H9 (cell line): Measurements from ENCODE around the gene SPINK2. TPM values are rescaled to one million over a fixed set of nuclear protein-coding genes. Genes with fewer than 3 reads are reported as not detected.

ENCODE experiments used
- DNase-seq: peaks from one replicate; pipeline ENCODE4 v3.0.0-alpha.2; 2017
- H2AFZ ChIP-seq: one replicate; pipeline ENCODE4 v1.6.1; 2013; ENCODE audit warnings: mild to moderate bottlenecking, low read length, control low read depth, moderate library complexity
- H2AK5ac ChIP-seq: 2 replicates; pipeline ENCODE4 v1.6.1; 2013; ENCODE audit warnings: low read length, control low read depth, mixed read lengths; ENCODE audit not compliant: insufficient read length
- H2BK120ac ChIP-seq: one replicate; pipeline ENCODE4 v1.6.1; 2013; ENCODE audit warnings: low read depth, mild to moderate bottlenecking, low read length, control low read depth, inconsistent platforms; ENCODE audit not compliant: poor library complexity, severe bottlenecking
- H2BK12ac ChIP-seq: 2 replicates; pipeline ENCODE4 v1.6.1; 2013; ENCODE audit warnings: low read length, control low read depth, mixed read lengths, low read depth; ENCODE audit not compliant: insufficient read length
- H2BK15ac ChIP-seq: 2 replicates; pipeline ENCODE4 v1.6.1; 2013; ENCODE audit warnings: low read depth, low read length, control low read depth
- H2BK20ac ChIP-seq: one replicate; pipeline ENCODE4 v1.6.1; 2013; ENCODE audit warnings: low read depth, mild to moderate bottlenecking, low read length, control low read depth, inconsistent platforms; ENCODE audit not compliant: poor library complexity, severe bottlenecking
- H2BK5ac ChIP-seq: 2 replicates; pipeline ENCODE4 v1.6.1; 2013; ENCODE audit warnings: low read length, control low read depth, mixed read lengths; ENCODE audit not compliant: insufficient read length
- H3K14ac ChIP-seq: 2 replicates; pipeline ENCODE4 v1.6.1; 2013; ENCODE audit warnings: low read length, control low read depth; ENCODE audit not compliant: insufficient read depth
- H3K18ac ChIP-seq: 2 replicates; pipeline ENCODE4 v1.6.1; 2013; ENCODE audit warnings: low read depth, mild to moderate bottlenecking, mixed read lengths, low read length, control low read depth; ENCODE audit not compliant: insufficient read length
- H3K23ac ChIP-seq: 2 replicates; pipeline ENCODE4 v1.6.1; 2013; ENCODE audit warnings: low read length, control low read depth, mixed read lengths, low read depth; ENCODE audit not compliant: insufficient read length
- H3K23me2 ChIP-seq: 2 replicates; pipeline ENCODE4 v1.6.1; 2013; ENCODE audit warnings: low read depth, mild to moderate bottlenecking, mixed read lengths, low read length, control low read depth; ENCODE audit not compliant: insufficient read length, poor library complexity, severe bottlenecking
- H3K27ac ChIP-seq: 2 replicates; pipeline ENCODE4 v1.5.1; 2013; ENCODE audit warnings: low read length, control low read depth, mixed read lengths, low read depth; ENCODE audit not compliant: insufficient read length
- H3K27me3 ChIP-seq: 2 replicates; pipeline ENCODE4 v1.6.1; 2013; ENCODE audit warnings: low read length, control low read depth, inconsistent platforms; ENCODE audit not compliant: insufficient read depth
- H3K4ac ChIP-seq: 2 replicates; pipeline ENCODE4 v1.6.1; 2013; ENCODE audit warnings: low read depth, mild to moderate bottlenecking, control low read depth, inconsistent platforms, low read length, moderate library complexity
- H3K4me1 ChIP-seq: 2 replicates; pipeline ENCODE4 v1.6.1; 2013; ENCODE audit warnings: low read length, control low read depth, inconsistent platforms; ENCODE audit not compliant: insufficient read depth
- H3K4me2 ChIP-seq: 2 replicates; pipeline ENCODE4 v1.6.1; 2013; ENCODE audit warnings: low read length, control low read depth, mixed read lengths; ENCODE audit not compliant: insufficient read length, insufficient read depth
- H3K56ac ChIP-seq: 2 replicates; pipeline ENCODE4 v1.6.1; 2013; ENCODE audit warnings: low read depth, mild to moderate bottlenecking, mixed read lengths, low read length, control low read depth; ENCODE audit not compliant: insufficient read length
- H3K79me1 ChIP-seq: 2 replicates; pipeline ENCODE4 v1.6.1; 2013; ENCODE audit warnings: low read depth, mild to moderate bottlenecking, moderate library complexity, low read length, control low read depth, inconsistent platforms; ENCODE audit not compliant: insufficient read depth, poor library complexity, severe bottlenecking
- H3K79me2 ChIP-seq: 2 replicates; pipeline ENCODE4 v1.6.1; 2013; ENCODE audit warnings: low read length, control low read depth, inconsistent platforms; ENCODE audit not compliant: insufficient read depth
- H3K9ac ChIP-seq: 2 replicates; pipeline ENCODE4 v1.6.1; 2013; ENCODE audit warnings: low read length, control low read depth, mixed read lengths; ENCODE audit not compliant: insufficient read length; ENCODE audit errors: extremely low read depth
- H3K9me3 ChIP-seq: one replicate; pipeline ENCODE4 v1.6.1; 2013; ENCODE audit warnings: low read depth, low read length, inconsistent platforms; ENCODE audit not compliant: control insufficient read depth
- H3T11ph ChIP-seq: one replicate; pipeline ENCODE4 v1.6.1; 2013; ENCODE audit warnings: mild to moderate bottlenecking, low read length, control low read depth, inconsistent platforms
- H4K20me1 ChIP-seq: one replicate; pipeline ENCODE4 v1.6.1; 2013; ENCODE audit not compliant: control insufficient read depth, insufficient read length, insufficient read depth
- H4K5ac ChIP-seq: 2 replicates; pipeline ENCODE4 v1.6.1; 2013; ENCODE audit warnings: low read depth, mild to moderate bottlenecking, mixed read lengths, low read length, control low read depth; ENCODE audit not compliant: insufficient read length
- H4K8ac ChIP-seq: replicated peaks from 2 replicates; pipeline ENCODE4 v1.6.1; 2013; ENCODE audit warnings: low read length, control low read depth, mixed read lengths, low read depth; ENCODE audit not compliant: insufficient read length
- H4K91ac ChIP-seq: 2 replicates; pipeline ENCODE4 v1.6.1; 2013; ENCODE audit warnings: low read depth, mild to moderate bottlenecking, moderate library complexity, mixed read lengths, low read length, control low read depth; ENCODE audit not compliant: insufficient read length
- H3K27ac Mint-ChIP-seq, 3 experiments: 2 replicates in 2 of 3; 3 replicates in 1 of 3; pipeline ENCODE4 v1.8.0; 2020 to 2021; ENCODE audit warnings: mixed read lengths in 3 of 3, mild to moderate bottlenecking in 1 of 3, moderate library complexity in 1 of 3
- H3K27me3 Mint-ChIP-seq: 2 replicates; pipeline ENCODE4 v1.8.0; 2021; ENCODE audit warnings: low read depth, mild to moderate bottlenecking, moderate library complexity, mixed read lengths
- H3K36me3 Mint-ChIP-seq, 3 experiments: 2 replicates in 2 of 3; 3 replicates in 1 of 3; pipeline ENCODE4 v1.8.0; 2020 to 2021; ENCODE audit warnings: low read depth in 3 of 3, mixed read lengths in 3 of 3; ENCODE audit not compliant: insufficient read depth in 1 of 3
- H3K4me1 Mint-ChIP-seq, 2 experiments: 2 replicates each; pipeline ENCODE4 v1.8.0; 2020; ENCODE audit warnings: mixed read lengths in 2 of 2
- H3K4me3 Mint-ChIP-seq, 2 experiments: 2 replicates in 1 of 2; 3 replicates in 1 of 2; pipeline ENCODE4 v1.8.0; 2020 to 2021; ENCODE audit warnings: mild to moderate bottlenecking in 2 of 2, mixed read lengths in 2 of 2, moderate library complexity in 1 of 2
- H3K9me3 Mint-ChIP-seq, 2 experiments: 2 replicates in 1 of 2; 3 replicates in 1 of 2; pipeline ENCODE4 v1.8.0; 2020; ENCODE audit warnings: mild to moderate bottlenecking in 2 of 2, mixed read lengths in 2 of 2, moderate library complexity in 1 of 2
- CTCF ChIP-seq: fragments of 200-600 bp; sonication (generic); conservative IDR thresholded peaks from 3 replicates; pipeline ENCODE4 v1.8.0; 2021; ENCODE audit warnings: antibody characterized with exemption, mild to moderate bottlenecking
- WGBS: extraction: QIAGEN DNeasy Blood & Tissue Kit; methylation state at CpG from one replicate; pipeline ENCODE4 v1.1.7; 2013; ENCODE audit warnings: missing lambda C conversion rate, low lambda C conversion rate, mixed read lengths; ENCODE audit not compliant: insufficient read length; ENCODE audit errors: extremely low coverage; 5-methylcytosine and 5-hydroxymethylcytosine counted together
- total RNA-seq: library from RNA; stranded (reverse); gene quantifications from 2 replicates; pipeline ENCODE4 v1.2.1, GENCODE V29; 2021

Gene SPINK2
- total RNA-seq, 1 experiment from 2014 or later: 0.44 TPM

GRCh38 chr4:56850910-56851309 is 29.4 kb upstream of the SPINK2 start:
- Histone ChIP-seq H4K5ac (no peak overlapping the region), H3T11ph (no peak overlapping the region), H3K14ac (no peak overlapping the region), H3K4me2 (no peak overlapping the region), H2AK5ac (no peak overlapping the region), H2AFZ (no peak overlapping the region), H2BK15ac (no peak overlapping the region), H2BK5ac (no peak overlapping the region), H3K4me1 (no peaks in the 10 kb centered on the region), H3K23ac (no peak overlapping the region), H4K20me1 (no peaks in the 10 kb centered on the region), H2BK12ac (no peak overlapping the region), H3K9me3 (no peaks in the 10 kb centered on the region), H3K4ac (no peak overlapping the region), H3K9ac (no peak overlapping the region), H4K8ac (no peak overlapping the region), H3K23me2 (no peaks in the 10 kb centered on the region), H3K27ac (no peak overlapping the region), H3K56ac (no peak overlapping the region), H3K79me1 (no peaks in the 10 kb centered on the region), H2BK120ac (no peak overlapping the region), H3K27me3 (peaks cover 22% of the 10 kb centered on the region), H3K18ac (no peak overlapping the region), H2BK20ac (no peak overlapping the region), H3K79me2 (no peaks in the 10 kb centered on the region), H4K91ac (no peak overlapping the region)
- no CpG with 5 or more reads among the region's 1 CpG for WGBS
- no peak overlapping the region for H3K27ac Mint-ChIP-seq
- 0 out of 5 replicates have a peak, but pooled peaks cover 0 to 2% of the 10 kb centered on the region in 2 experiments for H3K9me3 Mint-ChIP-seq
- peaks cover 61% of the 10 kb centered on the region for H3K27me3 Mint-ChIP-seq
- DNase-seq: no peak
- H3K36me3 Mint-ChIP-seq: no peaks in the 10 kb centered on the region
- peaks cover 8 to 11% of the 10 kb centered on the region in 2 experiments for H3K4me1 Mint-ChIP-seq
- no peak for TF ChIP-seq CTCF
- no peak overlapping the region for H3K4me3 Mint-ChIP-seq
